Hepatocyte (in vitro differentiated cells): ENCODE data around the gene SERPINE2. TPM values are rescaled to one million over a fixed set of nuclear protein-coding genes. Genes with fewer than 3 reads are reported as not detected.

Experiments used
- DNase-seq: peaks from one replicate; pipeline ENCODE4 v3.0.0-alpha.2; 2016; ENCODE audit warnings: low spot score
- H2AFZ ChIP-seq: fragments of 200-600 bp; sonication (generic); 2 replicates; pipeline ENCODE4 v1.6.0; 2016; ENCODE audit warnings: antibody characterized with exemption, mild to moderate bottlenecking
- H3K27ac ChIP-seq: fragments of 200-600 bp; sonication (generic); 2 replicates; pipeline ENCODE4 v1.5.1; 2016; ENCODE audit warnings: mild to moderate bottlenecking
- H3K27me3 ChIP-seq: fragments of 200-600 bp; sonication (generic); 2 replicates; pipeline ENCODE4 v1.6.1; 2016
- H3K36me3 ChIP-seq: fragments of 200-600 bp; sonication (generic); replicated peaks from 2 replicates; pipeline ENCODE4 v1.5.1; 2016; ENCODE audit warnings: low read depth; ENCODE audit not compliant: insufficient read depth
- H3K4me1 ChIP-seq: fragments of 200-600 bp; sonication (generic); 2 replicates; pipeline ENCODE4 v1.5.1; 2016; ENCODE audit warnings: mild to moderate bottlenecking, moderate library complexity; ENCODE audit not compliant: insufficient read depth
- H3K4me2 ChIP-seq: fragments of 200-600 bp; sonication (generic); 2 replicates; pipeline ENCODE4 v1.6.0; 2016
- H3K4me3 ChIP-seq: fragments of 200-600 bp; sonication (generic); 2 replicates; pipeline ENCODE4 v1.5.1; 2016; ENCODE audit warnings: mild to moderate bottlenecking
- H3K79me2 ChIP-seq: fragments of 200-600 bp; sonication (generic); 2 replicates; pipeline ENCODE4 v1.6.0; 2017; ENCODE audit warnings: mild to moderate bottlenecking
- H3K9me2 ChIP-seq: fragments of 200-600 bp; sonication (generic); replicated peaks from 2 replicates; pipeline ENCODE4 v1.6.0; 2017; ENCODE audit warnings: mild to moderate bottlenecking; ENCODE audit not compliant: insufficient read depth
- H3K9me3 ChIP-seq: fragments of 200-600 bp; sonication (generic); 2 replicates; pipeline ENCODE4 v1.5.1; 2016; ENCODE audit warnings: low read depth, mild to moderate bottlenecking
- H4K20me1 ChIP-seq: fragments of 200-600 bp; sonication (generic); 2 replicates; pipeline ENCODE4 v1.6.0; 2016; ENCODE audit warnings: mild to moderate bottlenecking; ENCODE audit not compliant: insufficient read depth, poor library complexity, severe bottlenecking
- EZH2 ChIP-seq: fragments of 200-600 bp; sonication (generic); IDR thresholded peaks from 2 replicates; pipeline ENCODE4 v1.6.1; 2016; ENCODE audit warnings: antibody characterized with exemption, mild to moderate bottlenecking, borderline replicate concordance
- EZH2phosphoT487 ChIP-seq: fragments of 200-600 bp; sonication (generic); IDR thresholded peaks from one replicate; pipeline ENCODE4 v1.6.1; 2018; ENCODE audit warnings: antibody characterized with exemption, mild to moderate bottlenecking, low read depth, moderate library complexity; ENCODE audit not compliant: unreplicated experiment, severe bottlenecking
- WGBS: methylation state at CpG from one replicate; pipeline ENCODE4 v1.1.6; 2016; ENCODE audit warnings: low lambda C conversion rate; ENCODE audit errors: missing lambda C conversion rate; 5-methylcytosine and 5-hydroxymethylcytosine counted together
- polyA plus RNA-seq: library from polyadenylated mRNA; unstranded; fragments of >200 nt; fragmentation: Nextera tagmentation; extraction: Ambion mirVana; gene quantifications from 2 replicates; pipeline ENCODE4 v1.2.1, GENCODE V29; 2016
- total RNA-seq: library from RNA; depleted of rRNA; stranded (reverse); fragments of >200 nt; gene quantifications from 2 replicates; pipeline ENCODE4 v1.2.3, GENCODE V29; 2014
- TF ChIP-seq, protein P1 (sequence below): fragments of 200-600 bp; sonication (generic); IDR thresholded peaks from 2 replicates; pipeline ENCODE4 v1.5.1; 2016; ENCODE audit warnings: antibody characterized with exemption, mild to moderate bottlenecking; ENCODE audit not compliant: poor library complexity

SERPINE2 gene
- total and polyA plus RNA-seq, 2 experiments from 2014 or later: 186 to 427 TPM

GRCh38 chr2:223945755-223946154 is 93.3 kb downstream of the SERPINE2 start:
- H3K9me3 ChIP-seq: no peaks in the 10 kb centered on the region
- H3K4me3 ChIP-seq: no peak overlapping the region
- H3K27ac ChIP-seq: no peak overlapping the region
- H3K9me2 ChIP-seq: no peaks in the 10 kb centered on the region
- no peak for DNase-seq
- TF ChIP-seq, protein P1, sequence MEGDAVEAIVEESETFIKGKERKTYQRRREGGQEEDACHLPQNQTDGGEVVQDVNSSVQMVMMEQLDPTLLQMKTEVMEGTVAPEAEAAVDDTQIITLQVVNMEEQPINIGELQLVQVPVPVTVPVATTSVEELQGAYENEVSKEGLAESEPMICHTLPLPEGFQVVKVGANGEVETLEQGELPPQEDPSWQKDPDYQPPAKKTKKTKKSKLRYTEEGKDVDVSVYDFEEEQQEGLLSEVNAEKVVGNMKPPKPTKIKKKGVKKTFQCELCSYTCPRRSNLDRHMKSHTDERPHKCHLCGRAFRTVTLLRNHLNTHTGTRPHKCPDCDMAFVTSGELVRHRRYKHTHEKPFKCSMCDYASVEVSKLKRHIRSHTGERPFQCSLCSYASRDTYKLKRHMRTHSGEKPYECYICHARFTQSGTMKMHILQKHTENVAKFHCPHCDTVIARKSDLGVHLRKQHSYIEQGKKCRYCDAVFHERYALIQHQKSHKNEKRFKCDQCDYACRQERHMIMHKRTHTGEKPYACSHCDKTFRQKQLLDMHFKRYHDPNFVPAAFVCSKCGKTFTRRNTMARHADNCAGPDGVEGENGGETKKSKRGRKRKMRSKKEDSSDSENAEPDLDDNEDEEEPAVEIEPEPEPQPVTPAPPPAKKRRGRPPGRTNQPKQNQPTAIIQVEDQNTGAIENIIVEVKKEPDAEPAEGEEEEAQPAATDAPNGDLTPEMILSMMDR: no peak
- no peak for TF ChIP-seq EZH2phosphoT487
- no peak for TF ChIP-seq EZH2
- H2AFZ ChIP-seq: peak overlapping the region; percentile 6
- peak overlapping the region; percentile 66 for H3K4me2 ChIP-seq
- H4K20me1 ChIP-seq: peaks cover 18% of the 10 kb centered on the region
- no peaks in the 10 kb centered on the region for H3K27me3 ChIP-seq
- no peaks in the 10 kb centered on the region for H3K36me3 ChIP-seq
- 78% methylated on average over 4 of the region's 4 CpGs for WGBS
- peaks cover 42% of the 10 kb centered on the region for H3K79me2 ChIP-seq
- peaks cover 15% of the 10 kb centered on the region for H3K4me1 ChIP-seq

- H3K27me3 ChIP-seq: no peaks in the 10 kb centered on the region
- H4K20me1 ChIP-seq: peaks cover 18% of the 10 kb centered on the region
- TF ChIP-seq, protein P1: no peak
- TF ChIP-seq EZH2: no peak
- TF ChIP-seq EZH2phosphoT487: no peak
- peaks cover 51% of the 10 kb centered on the region for H3K79me2 ChIP-seq
- no peaks in the 10 kb centered on the region for H3K9me3 ChIP-seq
- no peaks in the 10 kb centered on the region for H3K9me2 ChIP-seq
- WGBS: 0% methylated on average over 33 of the region's 87 CpGs
- peak within 1 kb of the TSS; percentile 42 for H2AFZ ChIP-seq
- peak within 1 kb of the TSS; percentile 81 for H3K4me2 ChIP-seq
- peaks cover 15% of the 10 kb centered on the region for H3K4me1 ChIP-seq
- peak within 1 kb of the TSS; percentile 76 for H3K4me3 ChIP-seq
- peak; percentile 96 for DNase-seq
- no peaks in the 10 kb centered on the region for H3K36me3 ChIP-seq
- H3K27ac ChIP-seq: peak within 1 kb of the TSS; percentile 91
Measured at GRCh38 chr2:223944703-223945531, 94.2 kb downstream of the SERPINE2 start, which contains the start of gene WDFY1. TSS of gene WDFY1 (minus strand) at chr2:223945335. CDS start at chr2:223945284, 51 bp downstream.

DNA sequence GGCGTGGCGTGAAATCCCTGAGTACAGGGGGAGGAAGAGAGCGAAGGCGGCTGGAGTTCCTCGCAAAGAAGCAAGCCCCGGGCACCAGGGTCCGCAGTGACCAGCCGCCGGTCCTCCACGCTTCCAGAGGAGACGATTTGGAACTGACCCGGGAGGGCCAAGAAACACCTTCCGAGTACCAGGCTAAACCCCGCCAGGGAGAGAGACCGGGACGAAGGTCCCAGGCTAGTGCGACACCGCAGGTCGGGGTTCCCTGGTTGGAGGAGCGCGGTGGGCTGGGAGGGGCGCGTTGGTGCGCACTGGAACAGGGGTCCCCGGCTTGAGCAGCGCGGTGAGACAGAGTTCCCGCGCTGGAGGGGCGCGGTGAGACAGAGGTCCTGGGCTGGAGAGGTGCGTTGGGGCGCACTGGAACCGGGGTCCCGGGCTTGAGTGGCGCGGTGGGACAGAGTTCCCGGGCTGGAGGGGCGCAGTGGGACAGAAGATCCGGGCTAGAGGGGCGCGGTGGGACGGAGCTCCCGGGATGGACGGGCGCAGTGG is 94.9 kb downstream of the SERPINE2 start:
- Histone ChIP-seq H3K79me2 (peaks cover 57% of the 10 kb centered on the region), H3K4me2 (peak overlapping the region; percentile 81), H3K27ac (peak overlapping the region; percentile 91), H3K36me3 (no peaks in the 10 kb centered on the region), H3K4me3 (peak overlapping the region; percentile 76), H2AFZ (peak overlapping the region; percentile 42), H4K20me1 (peaks cover 18% of the 10 kb centered on the region), H3K27me3 (no peaks in the 10 kb centered on the region), H3K9me2 (no peaks in the 10 kb centered on the region), H3K4me1 (peaks cover 15% of the 10 kb centered on the region), H3K9me3 (no peaks in the 10 kb centered on the region)
- DNase-seq: peak; percentile 60
- no peak for TF ChIP-seq EZH2phosphoT487
- no peak for TF ChIP-seq EZH2
- TF ChIP-seq, protein P1: no peak
- under 1% methylated on average over 28 of the region's 46 CpGs for WGBS
